HG03558 (cell line): ENCODE data around the gene IRF7.

Source experiments
- ATAC-seq: cut with Tn5 transposase; IDR thresholded peaks from one replicate; pipeline ENCODE4 v1.9.1; 2021; ENCODE audit warnings: moderate number of reproducible peaks; ENCODE audit not compliant: unreplicated experiment; ENCODE audit errors: extremely low read depth

The IRF7 gene

DNA sequence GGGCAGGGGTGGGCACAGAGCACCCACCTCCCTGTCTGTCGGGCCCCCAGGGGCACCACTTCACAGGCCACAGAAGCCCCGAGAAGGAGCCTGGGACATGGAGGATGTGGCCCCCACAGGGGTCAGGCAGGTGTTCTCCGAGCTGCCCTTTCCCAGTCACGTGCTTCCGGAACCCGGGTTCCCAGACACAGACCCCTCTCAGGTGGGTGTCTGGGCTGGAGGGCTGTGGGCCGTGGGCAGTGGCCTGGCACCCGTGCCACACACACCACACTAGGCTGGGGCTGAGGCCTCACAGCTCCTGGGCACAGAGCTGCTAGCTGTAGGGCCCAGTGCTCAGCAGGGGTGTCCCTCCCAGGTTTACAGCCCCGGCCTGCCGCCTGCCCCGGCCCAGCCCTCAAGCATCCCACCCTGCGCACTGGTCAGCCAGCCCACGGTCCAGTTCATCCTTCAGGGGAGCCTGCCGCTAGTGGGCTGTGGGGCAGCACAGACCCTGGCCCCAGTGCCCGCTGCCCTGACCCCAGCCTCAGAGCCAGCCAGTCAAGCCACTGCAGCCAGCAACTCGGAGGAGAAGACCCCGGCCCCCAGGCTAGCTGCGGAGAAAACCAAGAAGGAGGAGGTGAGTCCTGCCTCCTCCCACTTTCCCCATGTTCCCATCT, 5.5 kb downstream of the IRF7 start:
- no peak for ATAC-seq

GRCh38 chr11:609341-609811, 6.4 kb downstream of the IRF7 start:
- no peak for ATAC-seq

- ATAC-seq = no peak
These were observed 6.9 kb downstream of the IRF7 start for GRCh38 chr11:608791-609251.

- ATAC-seq = no peak
These were observed 7.6 kb downstream of the IRF7 start for GRCh38 chr11:607971-608659.

DNA sequence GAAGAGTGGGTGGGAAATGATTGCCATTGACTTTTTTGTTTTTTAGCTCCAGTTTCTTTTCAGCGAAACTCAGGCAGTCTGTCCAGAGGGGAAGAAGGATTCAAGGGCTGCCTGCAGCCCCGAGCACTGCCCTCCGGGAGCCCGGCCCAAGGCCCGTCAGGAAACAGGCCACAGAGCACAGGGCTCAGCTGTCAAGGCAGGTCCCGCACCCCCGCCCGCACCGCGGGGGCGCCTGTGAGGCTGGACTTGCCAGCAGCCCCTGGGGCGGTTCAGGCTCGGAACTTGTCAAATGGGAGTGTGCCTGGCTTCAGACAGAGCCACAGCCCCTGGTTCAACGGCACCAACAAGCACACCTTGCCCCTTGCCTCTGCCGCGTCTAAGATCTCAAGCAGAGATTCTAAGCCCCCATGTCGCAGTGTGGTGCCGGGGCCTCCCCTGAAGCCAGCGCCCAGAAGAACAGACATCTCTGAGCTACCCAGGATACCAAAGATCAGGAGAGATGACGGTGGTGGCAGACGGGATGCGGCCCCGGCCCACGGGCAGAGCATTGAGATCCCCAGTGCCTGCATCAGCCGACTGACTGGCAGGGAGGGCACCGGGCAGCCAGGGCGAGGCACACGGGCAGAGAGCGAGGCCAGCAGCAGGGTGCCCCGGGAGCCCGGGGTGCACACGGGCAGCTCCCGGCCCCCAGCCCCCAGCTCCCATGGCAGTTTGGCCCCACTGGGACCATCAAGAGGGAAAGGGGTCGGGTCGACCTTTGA, 8.6 kb downstream of the IRF7 start:
- no peak for ATAC-seq

DNA sequence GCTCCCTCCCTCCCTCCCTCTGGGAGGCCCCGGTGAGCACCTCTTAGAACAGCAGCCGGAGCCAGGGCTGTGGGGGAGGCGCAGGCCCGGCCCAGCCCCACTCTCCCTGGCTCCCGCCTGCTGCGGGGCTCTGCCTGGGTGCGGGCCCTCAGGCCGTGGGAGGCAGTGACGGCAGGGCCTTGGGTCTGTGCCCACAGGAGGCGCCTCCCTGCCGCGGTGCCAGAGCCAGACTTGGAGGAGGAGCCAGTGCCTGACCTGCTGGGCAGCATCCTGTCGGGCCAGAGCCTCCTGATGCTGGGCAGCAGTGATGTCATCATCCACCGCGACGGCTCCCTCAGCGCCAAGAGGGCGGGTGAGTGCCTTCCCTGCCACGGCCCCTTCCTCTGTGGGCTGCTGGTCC, 9.5 kb downstream of the IRF7 start:
- no peak for ATAC-seq

GRCh38 chr11:605286-606129, 10.2 kb downstream of the IRF7 start:
- ATAC-seq = no peak

DNA sequence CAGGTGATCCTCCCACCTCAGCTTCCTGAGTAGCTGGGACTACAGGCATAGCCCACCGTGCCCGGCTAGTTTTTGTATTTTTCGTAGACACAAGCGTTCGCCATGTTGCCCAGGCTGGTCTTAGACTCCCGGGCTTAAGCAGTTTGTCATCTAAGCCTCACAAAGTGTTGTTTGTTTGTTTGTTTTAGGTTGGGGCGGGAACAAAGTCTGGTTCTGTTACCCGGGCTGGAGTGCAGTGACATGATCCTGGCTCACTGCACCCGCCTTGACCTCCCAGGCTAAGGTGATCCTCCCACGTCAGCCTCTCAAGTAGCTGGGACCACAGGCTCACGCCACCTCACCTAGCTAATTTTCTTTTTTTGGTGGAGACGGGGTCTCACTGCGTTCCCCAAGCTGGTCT, 12.6 kb downstream of the IRF7 start:
- ATAC-seq = no peak

- ATAC-seq = no peak
These were observed 14.0 kb downstream of the IRF7 start for GRCh38 chr11:601573-602245.

DNA sequence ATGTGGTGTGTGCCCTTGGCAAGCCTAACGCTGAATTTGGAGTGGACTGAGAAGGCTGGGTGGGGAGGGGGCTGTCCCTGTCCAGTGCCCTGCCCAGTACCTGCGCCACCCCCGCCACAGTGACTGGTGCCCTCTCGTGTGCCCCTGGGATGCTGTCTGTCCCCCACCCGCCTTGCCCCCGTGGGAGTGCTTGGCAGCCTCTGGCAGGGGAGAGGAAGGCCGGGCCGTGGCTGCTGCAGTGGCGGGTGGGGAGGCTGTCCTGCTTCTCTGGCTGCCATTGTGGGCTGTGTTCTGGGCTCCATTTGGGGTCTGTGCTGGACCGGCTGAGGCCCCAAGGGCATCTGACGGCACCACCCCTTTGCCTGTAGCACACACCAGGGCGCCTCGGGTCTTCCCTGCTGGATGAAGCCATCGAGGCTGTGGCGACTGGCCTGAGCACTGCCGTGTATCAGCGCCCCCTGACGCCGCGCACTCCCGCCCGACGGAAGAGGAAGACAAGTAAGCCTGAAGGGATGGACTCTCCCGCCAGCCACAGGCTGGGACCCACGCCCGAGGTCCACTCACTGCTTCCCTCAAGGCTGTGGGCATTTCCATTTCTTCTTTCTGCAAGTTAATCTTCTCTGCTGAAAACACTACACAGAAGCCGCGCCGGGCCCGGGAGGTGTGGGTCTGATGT, 17.6 kb downstream of the IRF7 start:
- ATAC-seq = no peak

GRCh38 chr11:597166-597725, 18.5 kb downstream of the IRF7 start:
- ATAC-seq = no peak

GRCh38 chr11:596374-596773, 19.4 kb downstream of the IRF7 start:
- no peak for ATAC-seq

DNA sequence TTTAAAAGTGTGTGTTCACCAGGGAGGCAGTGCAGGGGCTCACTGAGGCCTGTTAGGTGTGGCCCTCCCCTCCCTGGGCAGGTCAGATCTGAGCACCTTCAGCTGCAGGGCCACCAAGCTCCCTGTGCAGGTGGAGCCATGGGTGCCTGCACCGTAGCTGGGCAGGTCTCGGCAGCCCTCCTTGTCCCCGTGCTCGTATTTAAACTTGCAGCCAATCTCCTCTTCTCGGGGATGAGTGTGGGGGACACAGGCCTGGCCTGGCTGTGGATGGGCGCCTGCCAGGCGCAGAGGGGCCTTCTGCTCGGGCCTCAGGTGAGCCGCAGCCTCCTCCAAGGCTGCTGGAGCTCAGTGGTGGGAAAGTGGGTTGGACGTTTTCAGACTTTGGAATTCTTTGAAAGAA, 20.4 kb downstream of the IRF7 start:
- ATAC-seq = no peak

GRCh38 chr11:593347-593746, 22.4 kb downstream of the IRF7 start:
- ATAC-seq = no peak

DNA sequence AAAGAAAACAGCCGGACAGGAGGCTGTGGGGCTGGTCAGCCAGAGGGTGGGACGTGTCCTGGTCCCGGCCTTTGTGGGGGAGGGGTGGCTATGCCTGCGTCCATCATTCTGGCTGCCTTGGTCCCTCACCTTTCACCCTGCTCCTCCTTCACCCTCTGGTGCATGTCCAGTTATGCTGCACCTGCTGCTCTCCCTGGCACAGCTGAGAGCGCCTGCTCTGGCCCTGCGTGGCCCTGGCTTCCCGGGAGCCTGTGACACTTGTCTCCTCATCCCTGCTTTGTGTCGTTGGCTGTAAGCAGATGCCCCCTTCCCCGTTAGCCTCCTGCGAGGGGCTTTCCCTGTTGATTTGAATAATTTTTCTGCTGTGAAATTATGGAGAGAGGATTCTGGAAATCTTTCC, 22.8 kb downstream of the IRF7 start:
- no peak for ATAC-seq

DNA sequence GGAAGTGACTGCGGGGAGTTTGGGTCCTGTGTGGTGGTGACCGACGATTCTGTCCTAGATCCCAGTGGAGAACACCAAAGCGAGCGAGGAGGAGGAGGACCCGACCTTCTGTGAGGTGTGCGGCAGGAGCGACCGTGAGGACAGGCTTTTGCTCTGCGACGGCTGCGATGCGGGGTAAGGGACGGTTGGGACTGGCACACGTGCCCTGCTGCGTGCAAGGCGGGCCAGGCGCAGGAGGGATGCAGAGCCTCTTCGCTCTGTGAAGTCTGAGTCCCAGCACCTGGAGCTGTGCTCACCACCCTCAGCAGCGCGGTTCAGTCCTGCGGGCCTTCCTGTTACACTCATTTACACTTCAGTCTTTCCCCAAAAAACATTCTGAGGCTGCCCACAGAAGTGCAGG, 23.2 kb downstream of the IRF7 start:
- no peak for ATAC-seq

DNA sequence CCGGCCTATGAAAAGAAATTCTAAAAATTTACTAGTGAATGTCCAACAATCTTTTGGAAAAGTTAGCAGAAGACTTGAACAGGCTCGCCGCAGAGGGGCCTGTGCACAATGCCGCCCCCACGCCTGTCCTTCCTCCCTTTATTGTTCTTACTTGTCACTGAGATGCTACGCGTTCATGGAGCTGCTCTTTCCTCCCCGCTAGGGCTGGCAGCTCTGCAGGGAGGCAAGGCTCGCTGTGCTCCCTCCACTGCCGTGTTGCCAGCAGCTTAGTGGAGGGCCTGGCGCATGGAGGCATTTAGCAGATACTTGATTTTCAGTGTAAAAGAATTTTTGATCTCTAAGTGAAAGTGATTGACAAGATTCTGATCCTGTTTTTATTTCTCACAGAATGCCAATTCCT, 24.8 kb downstream of the IRF7 start:
- no peak for ATAC-seq

DNA sequence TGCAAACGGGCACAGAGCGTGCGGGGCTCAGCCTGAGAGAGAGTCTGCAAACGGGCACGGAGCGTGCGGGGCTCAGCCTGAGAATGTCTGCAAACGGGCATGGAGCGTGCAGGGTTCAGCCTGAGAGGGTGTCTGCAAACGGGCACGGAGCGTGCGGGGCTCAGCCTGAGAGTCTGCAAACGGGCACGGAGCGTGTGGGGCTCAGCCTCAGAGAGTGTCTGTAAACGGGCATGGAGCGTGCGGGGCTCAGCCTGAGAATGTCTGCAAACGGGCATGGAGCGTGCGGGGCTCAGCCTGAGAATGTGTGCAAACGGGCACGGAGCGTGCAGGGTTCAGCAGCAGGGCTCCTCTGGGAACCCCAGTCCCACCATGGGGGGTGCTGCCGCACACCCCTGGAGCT, 26.0 kb downstream of the IRF7 start:
- no peak for ATAC-seq

GRCh38 chr11:587978-588380, 27.8 kb downstream of the IRF7 start:
- no peak for ATAC-seq
